Measurements from ENCODE around the gene MLF1.
A peak's percentile ranks its signal among the peaks of the same experiment; 100 is the strongest.
"Not testable (repeated sequence)": the region's sequence is repeated elsewhere in the genome, so short reads cannot be mapped to it uniquely, and the experiment has no call there.

Gene MLF1, protein sequence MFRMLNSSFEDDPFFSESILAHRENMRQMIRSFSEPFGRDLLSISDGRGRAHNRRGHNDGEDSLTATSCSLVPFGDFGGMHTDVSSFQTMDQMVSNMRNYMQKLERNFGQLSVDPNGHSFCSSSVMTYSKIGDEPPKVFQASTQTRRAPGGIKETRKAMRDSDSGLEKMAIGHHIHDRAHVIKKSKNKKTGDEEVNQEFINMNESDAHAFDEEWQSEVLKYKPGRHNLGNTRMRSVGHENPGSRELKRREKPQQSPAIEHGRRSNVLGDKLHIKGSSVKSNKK

DNA sequence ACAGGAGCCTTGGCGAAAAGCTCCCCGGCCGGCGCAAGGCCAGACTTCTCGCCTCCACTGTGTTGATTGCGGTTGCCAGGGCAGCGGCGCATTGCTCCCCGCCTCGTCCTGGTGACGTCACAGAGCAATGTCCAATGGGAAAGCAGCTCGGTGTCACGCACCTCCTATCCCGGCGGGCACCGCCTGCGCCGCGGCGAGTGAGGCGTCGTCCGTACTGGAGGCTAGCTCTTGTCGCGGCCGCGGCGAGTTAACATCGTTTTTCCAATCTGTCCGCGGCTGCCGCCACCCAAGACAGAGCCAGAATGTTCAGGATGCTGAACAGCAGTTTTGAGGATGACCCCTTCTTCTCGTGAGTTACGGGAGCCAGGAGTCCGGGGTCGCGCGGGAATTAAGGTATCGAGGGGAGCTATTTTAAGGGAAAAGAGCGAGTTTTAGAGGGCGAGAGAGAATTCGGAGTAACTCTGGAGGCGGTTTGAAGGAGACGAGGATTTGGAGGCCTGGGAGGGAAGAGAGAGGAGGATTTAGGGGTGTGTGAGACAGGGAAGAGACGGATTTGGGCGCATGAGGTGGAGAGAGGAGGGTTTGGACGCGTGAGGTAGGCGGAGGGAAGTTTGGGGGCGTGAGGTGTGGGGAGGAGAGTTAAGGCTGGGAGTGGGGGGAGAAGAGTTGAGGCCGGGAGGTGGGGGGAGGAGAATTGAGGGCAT, at the start of gene MLF1:
Gene MLF1, plus strand, starts transcription at position 196 of the 704 bp plus-strand sequence. Its CDS starts 107 bp downstream, at position 303.
- peaks cover 27% of the 10 kb centered on the region for H3K27me3 Mint-ChIP-seq (ENCODE audit: low read depth)
- H3K27ac Mint-ChIP-seq: peak within 1 kb of the TSS; percentile 65
- no peaks in the 10 kb centered on the region for H3K36me3 Mint-ChIP-seq (ENCODE audit: low read depth)

DNA sequence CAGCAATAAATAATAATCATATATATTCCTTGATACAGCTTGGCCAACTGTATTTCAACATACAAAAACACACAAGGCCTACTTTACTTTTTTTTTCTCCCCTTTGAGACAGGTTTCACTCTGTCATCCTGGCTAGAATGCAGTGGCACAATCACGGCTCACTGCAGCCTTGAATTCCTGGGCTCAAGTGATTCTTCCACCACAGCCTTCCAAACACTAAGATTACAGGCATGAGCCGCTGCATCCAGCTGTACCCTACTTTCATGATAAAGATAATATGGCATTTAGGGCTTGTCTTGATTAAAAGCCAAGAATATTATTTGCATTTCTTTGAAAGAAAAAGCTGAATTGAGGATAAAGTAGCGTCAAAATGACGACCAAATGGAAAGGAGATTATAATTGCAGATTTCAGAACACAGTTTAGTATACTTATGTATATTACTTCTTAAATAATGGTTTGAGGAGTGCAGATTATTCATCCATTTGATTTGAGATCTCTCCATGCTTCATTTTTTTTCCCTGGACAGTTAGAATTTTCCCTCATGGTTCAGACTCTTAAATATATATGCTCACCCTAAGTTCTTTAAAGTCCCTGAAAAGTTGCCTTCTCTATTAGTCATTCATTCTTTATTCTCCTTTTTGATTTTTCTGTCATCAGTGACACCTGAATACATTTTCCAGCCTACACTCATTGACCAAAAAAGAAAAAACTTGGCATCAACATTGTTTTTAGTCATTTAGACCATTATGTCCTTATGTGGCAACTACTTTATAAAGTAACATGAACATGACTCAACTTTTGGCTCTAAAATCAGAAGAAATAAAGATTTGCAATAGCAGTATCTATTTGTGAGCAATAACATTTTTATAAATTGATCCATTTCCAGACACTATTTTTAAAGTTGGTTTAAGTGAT, 48.5 kb upstream of the MLF1 start:
- H3K27ac Mint-ChIP-seq: no peak overlapping the region
- no peaks in the 10 kb centered on the region for H3K27me3 Mint-ChIP-seq (ENCODE audit: low read depth)
- no peaks in the 10 kb centered on the region for H3K36me3 Mint-ChIP-seq (ENCODE audit: low read depth)
- no peak for DNase-seq (ENCODE audit: low spot score)
- H3K9me3 Mint-ChIP-seq: no peaks in the 10 kb centered on the region
- no peak overlapping the region for H3K4me3 Mint-ChIP-seq
- no peaks in the 10 kb centered on the region for H3K4me1 Mint-ChIP-seq (ENCODE audit: low read depth)

More for the DNA sequence above, at the start of gene MLF1:
- H3K4me1 Mint-ChIP-seq (ENCODE audit: low read depth): peaks cover 10% of the 10 kb centered on the region
- H3K4me3 Mint-ChIP-seq: peak within 1 kb of the TSS; percentile 87
- H3K9me3 Mint-ChIP-seq: no peaks in the 10 kb centered on the region
- peak; percentile 86 for DNase-seq (ENCODE audit: low spot score)

DNA sequence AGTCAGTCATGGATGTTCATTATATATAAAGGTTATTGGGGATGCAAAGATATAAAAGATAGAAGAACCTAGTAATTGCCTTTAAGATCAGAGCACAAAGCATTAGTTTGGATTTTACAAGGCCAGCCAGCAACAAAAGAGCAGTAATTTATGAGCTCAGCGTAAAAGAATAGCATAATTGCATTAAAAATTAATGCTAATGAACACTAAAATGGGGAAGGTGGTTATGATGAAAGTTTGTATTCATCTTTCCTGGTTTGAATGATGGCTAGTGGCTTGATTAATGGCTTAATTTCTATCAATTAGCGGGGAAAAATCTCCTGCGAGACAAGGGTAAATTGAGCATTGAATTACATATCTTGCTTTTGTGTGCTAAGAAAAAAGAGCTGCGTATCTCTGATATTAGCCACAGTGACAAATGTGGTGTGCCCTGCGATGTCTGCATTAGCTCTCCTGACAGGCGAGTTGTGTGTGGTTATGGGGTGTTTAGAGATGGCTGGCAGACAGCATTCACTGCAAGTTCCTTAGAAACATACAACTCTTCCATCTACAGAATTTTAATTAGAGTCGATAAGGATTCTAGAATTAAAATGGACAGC, 42.8 kb upstream of the MLF1 start:
- Mint-ChIP-seq H3K27me3 (ENCODE audit: low read depth) (no peaks in the 10 kb centered on the region), H3K9me3 (no peaks in the 10 kb centered on the region), H3K27ac (no peak overlapping the region), H3K4me1 (ENCODE audit: low read depth) (no peaks in the 10 kb centered on the region), H3K4me3 (no peak overlapping the region), H3K36me3 (ENCODE audit: low read depth) (no peaks in the 10 kb centered on the region)
- DNase-seq (ENCODE audit: low spot score): no peak

DNA sequence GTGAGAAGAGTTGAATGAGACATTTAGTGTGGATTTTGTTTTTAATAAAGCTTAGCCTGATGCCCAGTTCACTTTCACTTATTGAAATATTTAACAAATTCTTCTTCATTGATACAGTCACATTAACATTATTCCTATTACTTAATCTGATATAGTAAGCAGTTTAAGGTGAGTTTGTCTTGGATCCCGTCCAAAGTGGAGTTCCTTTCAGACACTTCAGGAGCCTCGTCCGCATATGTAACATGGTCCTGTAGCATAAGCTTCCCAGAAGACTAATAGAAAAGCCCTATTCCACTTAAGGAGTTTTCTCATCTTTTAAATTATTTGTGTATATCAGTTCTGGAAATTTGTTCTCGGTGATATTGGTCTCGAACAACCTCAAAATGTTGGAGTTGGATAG, 39.7 kb upstream of the MLF1 start:
- Mint-ChIP-seq H3K4me1 (ENCODE audit: low read depth) (no peaks in the 10 kb centered on the region), H3K27me3 (ENCODE audit: low read depth) (no peaks in the 10 kb centered on the region), H3K9me3 (no peaks in the 10 kb centered on the region), H3K36me3 (ENCODE audit: low read depth) (no peaks in the 10 kb centered on the region), H3K4me3 (no peak overlapping the region), H3K27ac (no peak overlapping the region)
- no peak for DNase-seq (ENCODE audit: low spot score)

DNA sequence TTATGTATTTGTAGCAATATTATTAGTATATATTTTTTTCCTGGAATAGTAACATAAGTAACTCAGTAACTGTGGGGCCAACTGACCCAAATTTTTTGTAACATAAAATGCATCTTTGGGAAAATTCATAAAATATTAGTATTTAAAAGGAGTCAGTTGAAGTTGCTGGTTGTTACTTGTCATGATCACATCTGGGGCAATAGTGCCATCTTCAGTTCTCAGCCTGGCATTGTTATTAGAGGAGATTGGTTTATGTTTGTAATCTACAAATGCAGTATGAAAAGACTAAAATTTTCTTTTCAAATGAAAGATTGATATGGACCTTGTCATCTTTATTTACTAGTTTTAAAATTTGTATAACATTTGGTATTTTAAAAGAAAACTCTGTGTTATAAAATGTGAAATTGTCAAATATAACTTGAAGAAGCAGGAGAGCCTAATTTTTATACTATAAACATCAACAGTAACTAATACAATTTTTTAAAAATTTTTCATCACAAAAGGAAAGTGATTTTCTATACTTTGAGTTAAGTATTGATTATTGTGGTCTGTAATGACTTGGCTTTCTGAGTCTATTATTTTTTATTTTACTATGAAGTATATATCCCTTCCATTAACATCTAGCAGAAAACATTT, 38.8 kb upstream of the MLF1 start:
- no peaks in the 10 kb centered on the region for H3K9me3 Mint-ChIP-seq
- no peak overlapping the region for H3K27ac Mint-ChIP-seq
- H3K36me3 Mint-ChIP-seq (ENCODE audit: low read depth): no peaks in the 10 kb centered on the region
- no peak overlapping the region for H3K4me3 Mint-ChIP-seq
- no peaks in the 10 kb centered on the region for H3K27me3 Mint-ChIP-seq (ENCODE audit: low read depth)
- H3K4me1 Mint-ChIP-seq (ENCODE audit: low read depth): no peaks in the 10 kb centered on the region
- DNase-seq (ENCODE audit: low spot score): no peak

DNA sequence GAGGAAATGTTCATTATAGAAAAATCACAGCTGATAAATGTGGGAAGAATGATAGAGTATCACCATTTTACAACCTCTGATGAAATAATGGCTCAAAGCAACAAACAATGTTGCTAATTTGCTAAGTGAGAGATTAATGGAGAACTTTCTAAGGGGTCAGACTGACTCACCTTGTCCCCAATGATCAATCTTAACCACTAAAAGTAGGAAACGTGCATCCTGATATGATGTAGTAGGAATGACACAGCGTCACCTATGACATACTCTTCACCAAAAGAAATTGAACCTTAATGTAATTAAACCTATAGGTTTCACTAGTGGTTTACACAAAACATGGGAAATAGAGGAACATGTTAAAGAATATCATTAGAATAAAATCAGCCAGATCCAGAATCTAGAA, 35.1 kb upstream of the MLF1 start:
- Mint-ChIP-seq H3K27me3 (ENCODE audit: low read depth) (no peaks in the 10 kb centered on the region), H3K27ac (no peak overlapping the region), H3K4me3 (no peak overlapping the region), H3K36me3 (ENCODE audit: low read depth) (no peaks in the 10 kb centered on the region), H3K9me3 (no peaks in the 10 kb centered on the region), H3K4me1 (ENCODE audit: low read depth) (no peaks in the 10 kb centered on the region)
- DNase-seq (ENCODE audit: low spot score): no peak

DNA sequence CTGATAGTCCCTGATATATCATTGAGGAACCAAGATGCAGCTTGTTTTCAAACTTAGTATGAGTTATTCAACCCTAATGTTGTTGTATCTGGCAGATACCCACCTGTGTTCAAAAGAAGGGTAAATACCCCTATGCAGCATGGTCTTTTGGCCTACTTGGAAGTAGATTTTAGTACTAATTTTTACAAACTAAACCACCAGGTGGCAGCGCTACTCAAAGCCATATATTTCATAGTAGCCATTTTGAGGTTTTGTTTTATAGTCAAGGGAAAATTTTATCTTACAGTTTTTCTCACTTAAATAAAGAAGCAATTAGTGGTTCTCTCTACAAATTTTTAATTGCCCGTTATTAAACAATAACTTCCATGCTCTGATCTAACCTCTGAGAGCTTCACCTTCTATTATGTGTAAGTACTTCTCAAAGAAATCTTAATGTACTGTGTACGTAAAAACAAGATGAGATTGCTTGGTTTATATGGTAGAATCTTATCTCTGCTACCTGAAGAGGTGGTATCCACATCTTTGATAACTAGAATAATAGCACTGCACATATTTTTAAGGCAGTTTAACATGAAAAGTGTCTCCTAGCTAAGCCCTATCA, 31.5 kb upstream of the MLF1 start:
- no peaks in the 10 kb centered on the region for H3K27me3 Mint-ChIP-seq (ENCODE audit: low read depth)
- H3K36me3 Mint-ChIP-seq (ENCODE audit: low read depth): no peaks in the 10 kb centered on the region
- DNase-seq (ENCODE audit: low spot score): no peak

DNA sequence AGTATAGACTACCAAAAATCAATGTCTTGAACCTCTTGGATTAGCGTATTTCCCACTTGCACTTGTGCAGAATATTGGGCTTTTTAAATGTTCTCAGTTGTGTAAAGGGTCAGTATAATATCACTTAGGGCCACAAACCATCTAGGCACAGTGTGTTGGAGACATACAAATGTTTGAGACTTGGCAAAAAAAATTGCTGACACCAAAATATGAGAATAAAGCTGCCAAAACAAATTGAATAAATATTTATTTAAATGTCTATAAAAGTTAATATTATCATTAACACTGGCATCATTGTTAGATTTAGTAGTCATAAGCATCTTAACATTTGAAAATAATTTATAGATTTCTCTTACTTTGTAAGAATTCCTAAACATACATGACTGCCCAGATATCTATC, 30.9 kb upstream of the MLF1 start:
- H3K4me3 Mint-ChIP-seq: no peak overlapping the region
- H3K4me1 Mint-ChIP-seq (ENCODE audit: low read depth): no peaks in the 10 kb centered on the region
- no peaks in the 10 kb centered on the region for H3K27me3 Mint-ChIP-seq (ENCODE audit: low read depth)
- H3K9me3 Mint-ChIP-seq: no peaks in the 10 kb centered on the region
- no peaks in the 10 kb centered on the region for H3K36me3 Mint-ChIP-seq (ENCODE audit: low read depth)
- DNase-seq (ENCODE audit: low spot score): no peak
- H3K27ac Mint-ChIP-seq: no peak overlapping the region

More for the DNA sequence above, 31.5 kb upstream of the MLF1 start:
- no peaks in the 10 kb centered on the region for H3K9me3 Mint-ChIP-seq
- H3K4me3 Mint-ChIP-seq: no peak overlapping the region
- no peak overlapping the region for H3K27ac Mint-ChIP-seq
- no peaks in the 10 kb centered on the region for H3K4me1 Mint-ChIP-seq (ENCODE audit: low read depth)

DNA sequence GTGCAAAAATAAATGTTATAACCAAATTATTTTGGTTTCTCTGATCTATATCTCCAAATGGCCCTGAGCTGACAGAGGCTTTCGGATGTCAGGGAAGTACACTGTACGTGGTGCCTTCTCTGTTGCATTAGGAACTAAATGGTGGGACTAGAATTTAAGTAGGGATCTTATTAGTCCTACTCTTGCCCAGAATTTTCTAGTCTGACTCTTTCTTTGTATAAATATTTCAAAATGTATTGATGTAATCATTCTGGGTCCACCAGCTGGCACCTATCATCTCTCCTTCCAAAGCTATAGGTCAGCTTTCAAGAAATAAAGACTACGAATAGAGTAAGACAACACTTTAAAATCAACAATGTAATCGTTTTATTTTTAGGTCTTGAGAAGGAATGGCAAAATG, 22.3 kb upstream of the MLF1 start:
- no peak for DNase-seq (ENCODE audit: low spot score)
- H3K4me3 Mint-ChIP-seq: no peak overlapping the region
- no peaks in the 10 kb centered on the region for H3K27me3 Mint-ChIP-seq (ENCODE audit: low read depth)
- no peaks in the 10 kb centered on the region for H3K9me3 Mint-ChIP-seq
- no peak overlapping the region for H3K27ac Mint-ChIP-seq
- H3K36me3 Mint-ChIP-seq (ENCODE audit: low read depth): no peaks in the 10 kb centered on the region
- H3K4me1 Mint-ChIP-seq (ENCODE audit: low read depth): no peaks in the 10 kb centered on the region

DNA sequence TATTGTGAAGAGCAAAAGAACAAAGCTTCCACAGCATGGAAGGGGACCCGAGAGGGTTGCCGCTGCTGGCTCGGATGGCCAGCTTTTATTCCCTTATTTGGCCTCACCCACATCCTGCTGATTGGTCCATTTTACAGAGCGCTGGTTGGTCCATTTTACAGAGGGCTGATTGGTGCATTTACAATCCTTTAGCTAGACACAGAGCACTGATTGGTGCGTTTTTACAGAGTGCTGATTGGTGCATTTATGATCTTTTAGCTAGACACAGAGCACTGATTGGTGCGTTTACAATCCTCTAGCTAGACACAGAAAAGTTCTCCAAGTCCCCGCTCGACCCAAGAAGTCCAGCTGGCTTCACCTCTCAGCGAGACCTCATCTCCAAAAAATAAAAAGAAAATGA, 21.1 kb upstream of the MLF1 start:
- not testable (repeated sequence) for H3K36me3 Mint-ChIP-seq (ENCODE audit: low read depth)

DNA sequence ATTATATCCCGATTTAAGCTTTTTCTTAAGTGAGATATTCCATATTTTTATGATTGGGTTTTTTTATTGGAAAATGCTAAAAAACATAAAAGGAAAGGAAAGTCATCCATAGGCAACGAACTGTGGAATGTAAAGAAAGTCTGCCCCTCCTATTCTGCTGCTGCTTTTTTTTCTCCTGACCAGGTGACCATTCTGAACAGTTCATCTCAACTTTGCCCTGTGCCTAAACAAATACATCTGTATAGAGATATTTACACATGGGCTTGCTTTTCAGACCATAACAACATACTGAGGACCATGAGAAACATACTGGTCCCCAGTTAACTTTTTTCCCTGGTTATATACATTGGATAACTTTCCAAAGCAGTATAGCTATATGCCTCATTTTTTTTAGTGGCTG, 18.9 kb upstream of the MLF1 start:
- Mint-ChIP-seq H3K36me3 (ENCODE audit: low read depth) (no peaks in the 10 kb centered on the region), H3K27ac (no peak overlapping the region), H3K4me3 (no peak overlapping the region), H3K27me3 (ENCODE audit: low read depth) (no peaks in the 10 kb centered on the region), H3K9me3 (no peaks in the 10 kb centered on the region), H3K4me1 (ENCODE audit: low read depth) (no peaks in the 10 kb centered on the region)
- DNase-seq (ENCODE audit: low spot score): no peak

More for the DNA sequence above, 21.1 kb upstream of the MLF1 start:
- H3K9me3 Mint-ChIP-seq; DNase-seq (ENCODE audit: low spot score); H3K27ac Mint-ChIP-seq; H3K4me3 Mint-ChIP-seq; H3K4me1 Mint-ChIP-seq (ENCODE audit: low read depth); H3K27me3 Mint-ChIP-seq (ENCODE audit: low read depth): not testable (repeated sequence)

DNA sequence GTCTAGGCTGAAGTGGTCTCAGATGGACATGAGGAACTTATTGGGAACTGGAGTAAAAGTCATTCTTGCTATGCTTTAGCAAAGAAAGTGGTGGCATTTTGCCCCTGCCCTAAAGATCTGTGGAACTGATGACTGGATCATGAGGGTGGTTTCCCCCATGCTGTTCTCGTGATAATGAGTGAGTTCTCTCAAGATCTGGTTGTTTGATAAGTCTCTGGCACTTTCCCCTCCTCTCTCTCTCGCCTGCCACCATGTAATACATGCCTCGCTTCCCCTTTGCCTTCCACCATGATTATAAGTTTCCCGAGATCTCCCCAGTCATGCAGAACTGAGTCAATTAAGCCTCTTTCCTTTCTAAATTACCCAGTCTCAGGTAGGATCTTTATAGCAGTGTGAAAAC, 11.5 kb upstream of the MLF1 start:
- H3K4me1 Mint-ChIP-seq (ENCODE audit: low read depth): no peaks in the 10 kb centered on the region
- no peaks in the 10 kb centered on the region for H3K27me3 Mint-ChIP-seq (ENCODE audit: low read depth)
- DNase-seq (ENCODE audit: low spot score): no peak
- no peaks in the 10 kb centered on the region for H3K36me3 Mint-ChIP-seq (ENCODE audit: low read depth)
- no peaks in the 10 kb centered on the region for H3K9me3 Mint-ChIP-seq
- H3K27ac Mint-ChIP-seq: no peak overlapping the region
- no peak overlapping the region for H3K4me3 Mint-ChIP-seq

DNA sequence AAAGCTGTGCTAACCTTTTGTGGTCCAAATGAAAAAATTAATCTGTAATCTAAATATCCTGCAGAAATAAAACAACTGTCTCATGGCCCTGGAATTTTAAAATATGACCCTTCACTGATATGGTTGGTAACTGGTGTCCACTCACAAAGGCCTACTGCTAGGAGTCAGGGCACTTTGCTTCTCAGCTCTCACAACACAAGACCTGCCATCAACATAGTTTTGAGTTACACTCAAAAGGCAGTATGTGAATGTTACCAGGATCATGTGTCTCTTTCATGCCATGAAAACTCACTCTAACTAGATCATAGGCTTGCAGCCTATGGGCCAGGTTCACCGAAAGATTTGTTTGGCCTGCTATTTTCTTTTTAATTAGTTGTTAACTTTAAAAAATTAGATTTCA, 10.0 kb upstream of the MLF1 start:
- DNase-seq (ENCODE audit: low spot score): no peak
- no peaks in the 10 kb centered on the region for H3K4me1 Mint-ChIP-seq (ENCODE audit: low read depth)
- H3K27ac Mint-ChIP-seq: no peak overlapping the region
- peaks cover 4% of the 10 kb centered on the region for H3K27me3 Mint-ChIP-seq (ENCODE audit: low read depth)
- peaks cover 6% of the 10 kb centered on the region for H3K9me3 Mint-ChIP-seq
- H3K36me3 Mint-ChIP-seq (ENCODE audit: low read depth): no peaks in the 10 kb centered on the region
- no peak overlapping the region for H3K4me3 Mint-ChIP-seq

Measured in T-helper 2 cell treated with Interferon-gamma antibody and Interleukin-4, amounts not matched to agents 5 μg/mL and 100 μg/mL, for 36 hours (primary cell).